GM12875 (cell line): ENCODE measurements around the gene ARHGAP42.

ENCODE experiments used
- H3K4me3 ChIP-seq: one replicate; pipeline ENCODE4 v1.5.1; 2011; ENCODE audit warnings: low read depth, low read length, control low read depth
- CTCF ChIP-seq: IDR thresholded peaks from 2 replicates; pipeline ENCODE4 v1.5.1; 2011; ENCODE audit warnings: low read depth, mild to moderate bottlenecking, control low read depth, inconsistent platforms, low read length, moderate library complexity, borderline replicate concordance; ENCODE audit not compliant: insufficient read depth

Gene ARHGAP42

GRCh38 chr11:100841711-100842407, 154.8 kb downstream of the ARHGAP42 start:
- TF ChIP-seq CTCF, result no peak
- H3K4me3 ChIP-seq, result no peak overlapping the region

GRCh38 chr11:100847696-100848216, 160.7 kb downstream of the ARHGAP42 start:
- TF ChIP-seq CTCF, result no peak
- H3K4me3 ChIP-seq, result no peak overlapping the region

GRCh38 chr11:100849009-100849900, 162.2 kb downstream of the ARHGAP42 start:
- TF ChIP-seq CTCF, result no peak
- no peak overlapping the region for H3K4me3 ChIP-seq

GRCh38 chr11:100849901-100850235, 162.8 kb downstream of the ARHGAP42 start:
- no peak overlapping the region for H3K4me3 ChIP-seq

GRCh38 chr11:100851147-100851546, 164.1 kb downstream of the ARHGAP42 start:
- no peak for TF ChIP-seq CTCF

More at GRCh38 chr11:100849901-100850235, 162.8 kb downstream of the ARHGAP42 start:
- TF ChIP-seq CTCF, result no peak

GRCh38 chr11:100851584-100852152, 164.6 kb downstream of the ARHGAP42 start:
- no peak for TF ChIP-seq CTCF
- H3K4me3 ChIP-seq, result no peak overlapping the region

More at GRCh38 chr11:100851147-100851546, 164.1 kb downstream of the ARHGAP42 start:
- H3K4me3 ChIP-seq, result no peak overlapping the region
